HFFc6 (cell line): ENCODE results near the gene SMAD2. TPM values are rescaled to one million over a fixed set of nuclear protein-coding genes. Genes with fewer than 3 reads are reported as not detected.

ENCODE experiments used
- DNase-seq: peaks from one replicate; pipeline ENCODE4 v3.0.0-alpha.2; 2018
- H3K27ac Mint-ChIP-seq: 2 replicates; pipeline ENCODE4 v1.8.0; 2020; ENCODE audit warnings: mild to moderate bottlenecking, mixed read lengths
- H3K27me3 Mint-ChIP-seq: 2 replicates; pipeline ENCODE4 v1.8.0; 2021; ENCODE audit warnings: mild to moderate bottlenecking, moderate library complexity, mixed read lengths; ENCODE audit not compliant: insufficient read depth
- H3K36me3 Mint-ChIP-seq: 2 replicates; pipeline ENCODE4 v1.8.0; 2021; ENCODE audit warnings: low read depth, mixed read lengths
- H3K4me1 Mint-ChIP-seq: 2 replicates; pipeline ENCODE4 v1.8.0; 2020; ENCODE audit warnings: low read depth, mixed read lengths
- H3K4me3 Mint-ChIP-seq: 2 replicates; pipeline ENCODE4 v1.8.0; 2020; ENCODE audit warnings: mild to moderate bottlenecking, moderate library complexity, mixed read lengths
- H3K9me3 Mint-ChIP-seq: 2 replicates; pipeline ENCODE4 v1.8.0; 2020; ENCODE audit warnings: mild to moderate bottlenecking, mixed read lengths
- CTCF ChIP-seq: fragments of 200-600 bp; sonication (generic); IDR thresholded peaks from 2 replicates; pipeline ENCODE4 v1.5.0; 2021; ENCODE audit warnings: antibody characterized with exemption, mild to moderate bottlenecking
- total RNA-seq, 6 experiments: library from RNA; stranded (reverse); fragmentation: NEBNext Ultra II Directional; extraction: Animal tissue kit (Norgen Biotek cat#: 25700); gene quantifications; 2 replicates in 1 of 6; 3 replicates in 5 of 6; pipeline ENCODE4 v1.2.3, GENCODE V29; 2021

The SMAD2 gene
- total RNA-seq, 6 experiments from 2014 or later, result 99.3 to 116 (median 108) TPM

- peaks cover 43% of the 10 kb centered on the region for H3K4me1 Mint-ChIP-seq
- no peaks in the 10 kb centered on the region for H3K27me3 Mint-ChIP-seq
- no peak for DNase-seq
- no peaks in the 10 kb centered on the region for H3K9me3 Mint-ChIP-seq
- no peak overlapping the region for H3K27ac Mint-ChIP-seq
- H3K36me3 Mint-ChIP-seq, result 0 out of 2 replicates have a peak, but pooled peaks cover 6% of the 10 kb centered on the region
- no peak overlapping the region for H3K4me3 Mint-ChIP-seq
- no peak for TF ChIP-seq CTCF
Measured at GRCh38 chr18:47919916-47920315, 10.5 kb downstream of the SMAD2 start.

GRCh38 chr18:47917923-47918610 lies 12.4 kb downstream of the SMAD2 start:
- Mint-ChIP-seq H3K4me3 (no peak overlapping the region), H3K36me3 (0 out of 2 replicates have a peak, but pooled peaks cover 6% of the 10 kb centered on the region), H3K27me3 (no peaks in the 10 kb centered on the region), H3K27ac (no peak overlapping the region), H3K4me1 (peaks cover 54% of the 10 kb centered on the region), H3K9me3 (no peaks in the 10 kb centered on the region)
- TF ChIP-seq CTCF, result no peak
- DNase-seq, result no peak

GRCh38 chr18:47915930-47916329 lies 14.5 kb downstream of the SMAD2 start:
- Mint-ChIP-seq H3K4me3 (no peak overlapping the region; the same call in 1 of the 2 replicates), H3K36me3 (peaks cover 9% of the 10 kb centered on the region)

GRCh38 chr18:47915229-47915628 lies 15.2 kb downstream of the SMAD2 start:
- no peak for DNase-seq

More at GRCh38 chr18:47915930-47916329, 14.5 kb downstream of the SMAD2 start:
- no peaks in the 10 kb centered on the region for H3K9me3 Mint-ChIP-seq
- no peak for TF ChIP-seq CTCF
- peak; percentile 4 for DNase-seq
- no peak overlapping the region for H3K27ac Mint-ChIP-seq
- H3K27me3 Mint-ChIP-seq, result no peaks in the 10 kb centered on the region; the same call in 1 of the 2 replicates
- H3K4me1 Mint-ChIP-seq, result peaks cover 58% of the 10 kb centered on the region

GRCh38 chr18:47912794-47913585 lies 17.5 kb downstream of the SMAD2 start:
- H3K27me3 Mint-ChIP-seq, result no peaks in the 10 kb centered on the region; the same call in 1 of the 2 replicates
- no peak for TF ChIP-seq CTCF
- H3K36me3 Mint-ChIP-seq, result peaks cover 10% of the 10 kb centered on the region
- no peaks in the 10 kb centered on the region for H3K9me3 Mint-ChIP-seq
- H3K4me1 Mint-ChIP-seq, result peaks cover 43% of the 10 kb centered on the region
- H3K4me3 Mint-ChIP-seq, result no peak overlapping the region
- DNase-seq, result no peak
- H3K27ac Mint-ChIP-seq, result no peak overlapping the region

More at GRCh38 chr18:47915229-47915628, 15.2 kb downstream of the SMAD2 start:
- Mint-ChIP-seq H3K9me3 (no peaks in the 10 kb centered on the region), H3K4me3 (no peak overlapping the region), H3K36me3 (peaks cover 10% of the 10 kb centered on the region), H3K27me3 (no peaks in the 10 kb centered on the region; the same call in 1 of the 2 replicates), H3K27ac (no peak overlapping the region), H3K4me1 (peaks cover 58% of the 10 kb centered on the region)
- TF ChIP-seq CTCF, result no peak
